A549 (cell line): ENCODE results near the gene STX12.

Source experiments
- BHLHE40 ChIP-seq: IDR thresholded peaks from 2 replicates; pipeline ENCODE4 v1.6.1; 2012; ENCODE audit warnings: low read depth, low read length, inconsistent platforms
- CHD2 ChIP-seq: fragments of 150-350 bp; IDR thresholded peaks from 2 replicates; pipeline ENCODE4 v1.6.1; 2014; ENCODE audit warnings: low read length; ENCODE audit not compliant: partially characterized antibody
- CTCF ChIP-seq: fragments of >200 bp; sonication (Bioruptor Twin); formaldehyde crosslinking; IDR thresholded peaks from 3 replicates; pipeline ENCODE4 v1.5.1; 2016
- EP300 ChIP-seq, 2 experiments: fragments of >200 bp; sonication (Bioruptor Twin); formaldehyde crosslinking; IDR thresholded peaks; 2 replicates in 1 of 2; 3 replicates in 1 of 2; pipeline ENCODE4 v1.6.1; 2016 to 2017
- HDAC2 ChIP-seq: fragments of 200-600 bp; sonication (generic); IDR thresholded peaks from 2 replicates; pipeline ENCODE4 v1.6.1; 2016
- HMGXB4 ChIP-seq: fragments of 250-450 bp; sonication (Bioruptor Pico); IDR thresholded peaks from 2 replicates; pipeline ENCODE4 v1.5.0; 2021; ENCODE audit warnings: mild to moderate bottlenecking, moderate library complexity, borderline replicate concordance
- MAX ChIP-seq: IDR thresholded peaks from 2 replicates; pipeline ENCODE4 v1.6.1; 2012
- NPAS2 ChIP-seq: fragments of 250-450 bp; sonication (Bioruptor Pico); IDR thresholded peaks from 2 replicates; pipeline ENCODE4 v1.8.0; 2022; ENCODE audit warnings: mild to moderate bottlenecking, moderate library complexity, borderline replicate concordance
- NR3C1 ChIP-seq: fragments of >200 bp; sonication (Bioruptor Twin); formaldehyde crosslinking; IDR thresholded peaks from 3 replicates; pipeline ENCODE4 v1.6.1; 2017
- POLR2A ChIP-seq: IDR thresholded peaks from 2 replicates; pipeline ENCODE4 v1.6.1; 2012; ENCODE audit warnings: mild to moderate bottlenecking, low read length
- RAD21 ChIP-seq, 2 experiments: fragments of >200 bp in 1 of 2; sonication (Bioruptor Twin) in 1 of 2; formaldehyde crosslinking in 1 of 2; IDR thresholded peaks in 1 of 2; conservative IDR thresholded peaks in 1 of 2; 2 replicates in 1 of 2; 3 replicates in 1 of 2; pipeline ENCODE4 v1.6.1; 2012 to 2018; ENCODE audit warnings: inconsistent platforms in 1 of 2
- REST ChIP-seq: fragments of 200-600 bp; sonication (generic); IDR thresholded peaks from 2 replicates; pipeline ENCODE4 v1.6.1; 2016; ENCODE audit warnings: antibody characterized with exemption, mild to moderate bottlenecking, moderate library complexity
- SREBF2 ChIP-seq: fragments of 450-650 bp; IDR thresholded peaks from 2 replicates; pipeline ENCODE4 v1.6.1; 2014; ENCODE audit warnings: mild to moderate bottlenecking, moderate library complexity

GRCh38 chr1:27809883-27810282 is 36.9 kb downstream of the STX12 start:
- no peak for TF ChIP-seq NPAS2 (CRISPR knock-in tag)
- TF ChIP-seq EP300 (IDR thresholded peaks at IDR 0.05): no peak
- no peak for TF ChIP-seq HMGXB4 (CRISPR knock-in tag)
- no peak for TF ChIP-seq CTCF
- TF ChIP-seq CHD2: no peak
- no peak for TF ChIP-seq POLR2A
- TF ChIP-seq MAX: no peak
- no peak for TF ChIP-seq REST
- no peak for TF ChIP-seq BHLHE40
- no peak for TF ChIP-seq SREBF2
- no peak for TF ChIP-seq RAD21 (conservative IDR thresholded peaks at IDR 0.05 in 1 of 2, IDR thresholded peaks at IDR 0.05 in 1 of 2)
- no peak for TF ChIP-seq HDAC2
- no peak for TF ChIP-seq NR3C1
